ENCODE results near the gene RIMBP2. TPM values are rescaled to one million over a fixed set of nuclear protein-coding genes. Genes with fewer than 3 reads are reported as not detected.

Gene RIMBP2
- total RNA-seq, 1 donor from 2014 or later, result 0.27 TPM

DNA sequence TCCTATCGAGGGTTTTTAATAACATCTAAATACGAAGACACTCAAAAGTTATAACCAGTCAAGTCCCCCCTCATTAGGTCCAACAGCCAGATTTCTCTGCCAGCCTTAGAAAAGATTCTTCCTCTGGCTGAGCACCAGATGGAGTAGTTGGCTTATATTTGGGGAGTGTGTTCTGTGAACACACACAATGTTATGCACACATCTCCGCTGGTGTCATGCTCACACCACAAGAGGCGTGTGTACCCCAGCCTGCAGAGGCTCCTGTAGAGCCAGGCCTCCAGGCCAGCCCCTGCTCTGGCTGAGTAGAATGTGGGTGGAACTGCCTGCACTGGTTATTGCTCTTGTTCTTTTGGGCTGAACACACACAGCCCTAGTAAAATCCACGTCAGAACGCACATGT is 314.4 kb downstream of the RIMBP2 start:
- ATAC-seq, result no peak
- Histone ChIP-seq H3K9me3 (no peaks in the 10 kb centered on the region), H3K4me3 (no peak overlapping the region), H3K4me1 (no peaks in the 10 kb centered on the region), H3K27ac (no peak overlapping the region), H3K36me3 (no peaks in the 10 kb centered on the region), H3K27me3 (ENCODE audit: low read depth) (peaks cover 14% of the 10 kb centered on the region)
- DNase-seq, result no peak
- intact Hi-C loops (cut with DNase I), result no loop called here
- TF ChIP-seq, protein P1, sequence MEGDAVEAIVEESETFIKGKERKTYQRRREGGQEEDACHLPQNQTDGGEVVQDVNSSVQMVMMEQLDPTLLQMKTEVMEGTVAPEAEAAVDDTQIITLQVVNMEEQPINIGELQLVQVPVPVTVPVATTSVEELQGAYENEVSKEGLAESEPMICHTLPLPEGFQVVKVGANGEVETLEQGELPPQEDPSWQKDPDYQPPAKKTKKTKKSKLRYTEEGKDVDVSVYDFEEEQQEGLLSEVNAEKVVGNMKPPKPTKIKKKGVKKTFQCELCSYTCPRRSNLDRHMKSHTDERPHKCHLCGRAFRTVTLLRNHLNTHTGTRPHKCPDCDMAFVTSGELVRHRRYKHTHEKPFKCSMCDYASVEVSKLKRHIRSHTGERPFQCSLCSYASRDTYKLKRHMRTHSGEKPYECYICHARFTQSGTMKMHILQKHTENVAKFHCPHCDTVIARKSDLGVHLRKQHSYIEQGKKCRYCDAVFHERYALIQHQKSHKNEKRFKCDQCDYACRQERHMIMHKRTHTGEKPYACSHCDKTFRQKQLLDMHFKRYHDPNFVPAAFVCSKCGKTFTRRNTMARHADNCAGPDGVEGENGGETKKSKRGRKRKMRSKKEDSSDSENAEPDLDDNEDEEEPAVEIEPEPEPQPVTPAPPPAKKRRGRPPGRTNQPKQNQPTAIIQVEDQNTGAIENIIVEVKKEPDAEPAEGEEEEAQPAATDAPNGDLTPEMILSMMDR (IDR thresholded peaks at IDR 0.05), result no peak

DNA sequence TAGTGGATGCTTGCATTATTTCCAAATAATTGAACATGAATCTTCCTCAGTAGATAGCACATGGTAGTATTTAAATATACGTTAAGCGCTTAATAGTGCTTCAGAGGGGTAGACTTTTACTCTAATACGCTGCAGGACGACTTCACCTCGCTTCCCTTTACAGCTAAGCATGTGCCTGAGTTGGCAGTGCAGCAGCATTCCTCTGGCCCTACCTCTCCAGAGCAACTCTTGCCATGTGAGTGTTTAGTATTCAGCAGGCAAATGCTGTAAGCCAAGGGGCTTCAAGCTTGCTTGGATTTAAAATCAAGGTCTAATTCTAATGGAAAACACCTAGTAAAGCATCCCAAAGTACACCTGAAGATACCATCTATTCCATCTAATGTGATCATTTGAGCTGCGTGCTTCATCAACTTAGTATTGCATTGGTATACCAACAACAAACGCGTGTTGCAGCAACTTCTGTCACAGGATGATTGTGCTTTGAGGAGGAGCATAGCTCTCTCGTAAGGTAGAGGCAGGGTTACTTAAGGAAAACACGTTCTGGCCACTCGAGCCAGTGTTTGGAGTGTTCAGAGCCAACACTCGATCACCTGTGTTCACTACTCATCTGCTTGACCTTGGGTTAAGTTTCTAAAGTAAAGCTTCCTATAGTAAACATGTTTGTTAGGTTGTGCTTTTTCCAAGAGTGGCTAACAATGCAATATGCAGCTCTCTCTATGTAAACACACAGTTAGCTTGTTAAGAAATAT is 317.8 kb downstream of the RIMBP2 start:
- intact Hi-C loops (cut with DNase I), result no loop called here
- Histone ChIP-seq H3K36me3 (no peaks in the 10 kb centered on the region), H3K9me3 (no peaks in the 10 kb centered on the region), H3K4me3 (no peak overlapping the region), H3K4me1 (no peaks in the 10 kb centered on the region), H3K27ac (no peak overlapping the region), H3K27me3 (ENCODE audit: low read depth) (no peaks in the 10 kb centered on the region)
- ATAC-seq (peak; percentile 69 to 80), DNase-seq (no peak)
- TF ChIP-seq, protein P1 (IDR thresholded peaks at IDR 0.05), result no peak

DNA sequence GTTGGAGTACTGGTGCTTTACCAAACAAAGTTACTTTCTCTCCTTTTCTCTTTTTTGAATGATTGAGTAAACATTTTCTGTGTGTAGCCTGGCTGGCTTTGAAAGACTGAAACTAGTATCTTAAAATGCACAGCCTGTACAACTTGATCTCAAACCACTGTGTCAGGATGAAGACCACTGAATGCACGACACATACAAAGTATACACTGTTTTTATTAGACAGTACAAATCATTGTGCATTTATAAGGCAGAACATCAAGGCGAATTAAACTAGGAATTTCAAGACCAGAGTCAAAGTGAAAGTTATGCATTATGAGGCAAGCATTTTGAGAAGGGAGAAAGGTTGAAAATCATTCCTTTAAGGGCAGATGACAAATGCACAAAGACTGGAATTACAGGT is 319.4 kb downstream of the RIMBP2 start:
- ATAC-seq (no peak), DNase-seq (no peak)
- no peaks in the 10 kb centered on the region for H3K36me3 ChIP-seq
- no peaks in the 10 kb centered on the region for H3K4me1 ChIP-seq
- H3K27me3 ChIP-seq (ENCODE audit: low read depth), result no peaks in the 10 kb centered on the region
- TF ChIP-seq, protein P1 (IDR thresholded peaks at IDR 0.05), result no peak
- intact Hi-C loops (cut with DNase I), result no loop called here
- H3K4me3 ChIP-seq, result no peak overlapping the region
- H3K9me3 ChIP-seq, result no peaks in the 10 kb centered on the region
- no peak overlapping the region for H3K27ac ChIP-seq

DNA sequence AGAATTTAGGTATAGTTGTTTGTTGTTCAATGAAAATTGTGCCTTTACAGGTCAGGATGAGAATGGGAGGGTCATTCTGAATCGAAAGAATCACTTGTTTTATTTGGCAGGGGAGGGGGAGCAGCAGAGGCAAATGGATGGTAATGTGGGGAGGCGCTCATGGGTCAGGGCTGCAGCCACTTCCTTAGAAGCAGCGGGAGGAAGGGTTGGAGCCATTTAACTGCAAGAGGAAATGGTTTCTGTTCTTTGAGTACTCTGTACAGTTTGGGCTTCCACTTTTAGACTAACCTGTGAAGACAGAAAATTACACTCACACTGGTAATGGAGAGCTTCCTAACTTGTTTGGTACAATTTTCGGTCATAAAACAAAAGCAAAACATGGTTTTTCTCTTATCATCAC is 321.2 kb downstream of the RIMBP2 start:
- no peaks in the 10 kb centered on the region for H3K9me3 ChIP-seq
- H3K27ac ChIP-seq, result no peak overlapping the region
- intact Hi-C loops (cut with DNase I), result no loop called here
- DNase-seq (no peak), ATAC-seq (no peak)
- TF ChIP-seq, protein P1 (IDR thresholded peaks at IDR 0.05), result no peak
- no peaks in the 10 kb centered on the region for H3K36me3 ChIP-seq
- H3K4me1 ChIP-seq, result no peaks in the 10 kb centered on the region
- H3K27me3 ChIP-seq (ENCODE audit: low read depth), result no peaks in the 10 kb centered on the region
- no peak overlapping the region for H3K4me3 ChIP-seq

DNA sequence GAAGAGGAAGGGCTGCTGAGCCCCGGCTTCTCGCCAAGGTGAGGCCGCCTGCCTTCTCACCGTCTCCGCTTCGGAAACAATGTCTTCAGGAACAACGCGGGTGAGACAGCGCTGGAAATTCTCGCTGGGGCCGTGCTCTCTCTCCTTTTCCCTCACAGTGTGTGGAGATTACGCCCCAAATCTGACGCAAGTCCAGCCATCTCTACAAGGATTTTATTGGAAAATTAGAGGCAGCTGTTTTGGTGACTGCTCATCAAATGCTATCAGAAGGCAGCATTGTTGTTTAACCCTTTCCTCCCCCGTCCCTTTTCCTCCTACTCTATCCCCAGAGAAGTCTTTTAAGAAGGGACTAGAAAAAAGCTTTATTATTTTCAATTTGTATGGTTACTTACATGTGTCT is 324.9 kb downstream of the RIMBP2 start:
- H3K36me3 ChIP-seq, result no peaks in the 10 kb centered on the region
- ATAC-seq (no peak), DNase-seq (no peak)
- H3K4me3 ChIP-seq, result no peak overlapping the region
- H3K27ac ChIP-seq, result no peak overlapping the region
- H3K4me1 ChIP-seq, result no peaks in the 10 kb centered on the region
- no peaks in the 10 kb centered on the region for H3K27me3 ChIP-seq (ENCODE audit: low read depth)
- intact Hi-C loops (cut with DNase I), result no loop called here
- TF ChIP-seq, protein P1 (IDR thresholded peaks at IDR 0.05), result no peak
- no peaks in the 10 kb centered on the region for H3K9me3 ChIP-seq
